C4-2B (cell line): ENCODE measurements around the gene C1orf94.

ENCODE experiments used
- H3K27ac ChIP-seq: fragments of 450-650 bp; 2 replicates; pipeline ENCODE4 v1.5.1; 2017
- CTCF ChIP-seq: fragments of 450-650 bp; conservative IDR thresholded peaks from 2 replicates; pipeline ENCODE4 v1.5.1; 2017; ENCODE audit warnings: mild to moderate bottlenecking
- ZFX ChIP-seq: fragments of 450-650 bp; IDR thresholded peaks from 2 replicates; pipeline ENCODE4 v1.6.1; 2017

Gene C1orf94

GRCh38 chr1:34186741-34187494 is 10.2 kb downstream of the C1orf94 start:
- no peak for TF ChIP-seq ZFX
- no peak for TF ChIP-seq CTCF
- H3K27ac ChIP-seq: no peak overlapping the region

GRCh38 chr1:34188418-34188817 is 11.7 kb downstream of the C1orf94 start:
- no peak overlapping the region for H3K27ac ChIP-seq
- no peak for TF ChIP-seq ZFX
- TF ChIP-seq CTCF: no peak

GRCh38 chr1:34188985-34189384 is 12.3 kb downstream of the C1orf94 start:
- TF ChIP-seq CTCF (no peak), ZFX (no peak)
- H3K27ac ChIP-seq: no peak overlapping the region

- no peak overlapping the region for H3K27ac ChIP-seq
- no peak for TF ChIP-seq ZFX
- no peak for TF ChIP-seq CTCF
Observed at GRCh38 chr1:34190692-34191091, 14.0 kb downstream of the C1orf94 start.

GRCh38 chr1:34192621-34193020 is 15.9 kb downstream of the C1orf94 start:
- TF ChIP-seq ZFX: no peak
- no peak for TF ChIP-seq CTCF
- no peak overlapping the region for H3K27ac ChIP-seq

GRCh38 chr1:34199927-34200326 is 23.2 kb downstream of the C1orf94 start:
- no peak overlapping the region for H3K27ac ChIP-seq
- TF ChIP-seq ZFX (no peak), CTCF (no peak)

- H3K27ac ChIP-seq: no peak overlapping the region
- TF ChIP-seq ZFX (no peak), CTCF (no peak)
Observed at GRCh38 chr1:34212673-34213072, 36.0 kb downstream of the C1orf94 start.
